GM03348 (cell line): ENCODE data around the gene DSC1.
"Not testable (repeated sequence)": the region's sequence is repeated elsewhere in the genome, so short reads cannot be mapped to it uniquely, and the experiment has no call there.

ENCODE experiments used
- DNase-seq: peaks from one replicate; pipeline ENCODE4 v3.0.0; 2012; ENCODE audit warnings: low spot score

The DSC1 gene

DNA sequence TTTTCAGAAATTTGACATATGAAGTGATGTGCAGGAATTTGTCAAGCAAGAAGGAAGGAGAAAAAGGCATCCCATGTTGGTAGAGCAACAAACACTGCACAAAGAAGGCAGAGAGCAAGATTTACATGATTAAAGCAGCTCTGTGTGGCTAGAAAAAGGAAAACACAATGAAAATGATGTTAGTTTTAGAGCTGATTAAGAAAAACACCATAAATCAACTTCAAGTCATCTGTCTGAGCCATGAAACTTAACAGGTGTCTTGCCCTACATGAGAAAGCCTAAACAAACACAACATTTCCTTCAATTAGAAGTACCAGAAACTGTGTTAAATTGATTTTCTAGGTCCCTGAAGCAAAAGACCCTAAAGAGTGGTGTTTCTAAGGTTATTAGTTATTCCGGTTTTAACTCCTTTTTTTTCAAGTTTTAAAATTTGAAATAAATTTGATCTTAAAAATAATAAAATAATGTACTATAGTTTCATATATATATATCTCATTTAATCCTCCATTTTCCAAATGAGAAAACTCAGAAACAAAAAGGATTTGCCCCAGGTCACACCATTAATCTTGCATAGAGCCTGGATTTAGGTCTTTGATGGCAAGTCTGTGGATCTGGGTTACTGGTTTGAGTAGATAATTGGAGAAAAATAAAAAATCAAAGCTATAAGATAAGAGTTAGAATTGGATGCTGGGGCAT is 8.6 kb upstream of the DSC1 start:
- no peak for DNase-seq

DNA sequence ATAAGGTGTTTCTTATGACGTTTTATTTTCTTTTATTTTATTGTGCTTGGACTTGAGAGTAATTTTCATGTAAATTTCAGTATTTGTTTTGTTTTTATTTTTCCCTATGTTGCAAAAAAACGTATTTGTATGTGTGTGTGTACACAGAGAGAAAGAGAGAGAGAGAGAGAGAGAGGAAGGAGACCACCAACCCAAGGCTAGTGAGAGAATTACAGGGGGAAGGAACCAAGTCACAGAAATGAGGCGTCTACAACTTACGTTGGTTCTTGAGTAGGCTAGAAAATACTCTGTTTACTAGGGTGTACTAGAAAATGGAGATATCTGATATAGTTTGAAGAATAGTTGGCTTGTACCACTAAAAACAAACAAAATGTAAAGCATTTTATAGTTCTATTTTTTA is 7.7 kb upstream of the DSC1 start:
- no peak for DNase-seq

DNA sequence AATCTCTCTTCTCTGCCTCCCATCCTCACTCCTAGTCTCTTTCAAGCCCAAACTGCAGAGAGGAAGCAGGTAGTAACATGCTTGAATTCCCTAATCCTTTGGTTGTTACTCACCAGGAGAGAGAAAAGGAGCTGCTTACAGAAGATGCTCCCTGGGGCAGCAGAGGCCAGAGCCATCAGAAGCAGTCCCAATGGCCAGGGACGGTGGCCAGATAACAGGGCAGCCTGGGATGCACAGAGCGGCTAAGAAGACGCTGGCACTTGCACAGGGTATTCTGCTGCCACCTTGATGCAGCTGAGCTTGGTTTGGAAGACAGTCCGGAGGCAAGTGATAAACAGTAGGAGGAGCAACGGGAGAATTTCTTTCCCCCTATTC is 250 bp downstream of the DSC1 start:
- no peak for DNase-seq

DNA sequence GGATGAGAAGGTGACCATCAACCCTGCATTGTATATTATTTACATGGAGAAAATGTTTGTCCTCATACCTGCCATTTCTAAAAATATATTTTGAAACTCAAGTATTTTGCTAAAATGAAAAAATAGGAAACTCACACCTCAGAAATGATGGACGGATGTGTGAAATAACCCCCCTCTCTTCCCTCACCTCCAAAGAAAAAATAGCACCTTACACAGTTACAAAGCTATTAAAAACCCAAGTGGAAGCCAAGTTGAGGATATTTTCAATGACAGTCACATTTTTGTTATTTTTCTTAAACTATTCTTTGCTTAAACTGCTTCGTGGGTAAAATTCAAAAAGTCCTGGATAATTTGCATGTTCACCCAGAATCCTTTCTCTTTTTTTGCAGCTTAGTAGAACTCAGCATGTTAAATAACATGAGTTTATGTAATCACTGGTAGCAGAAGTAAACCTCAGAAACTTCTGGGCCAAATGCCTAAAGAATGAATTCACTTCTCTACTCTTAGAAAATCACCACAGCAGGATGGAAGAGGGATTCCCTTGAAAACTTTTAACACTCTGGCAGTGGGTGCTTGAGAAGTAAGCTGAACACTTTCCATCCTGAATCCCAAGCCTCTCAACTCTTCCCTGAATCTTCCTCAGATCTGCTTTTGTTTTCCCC is 768 bp downstream of the DSC1 start:
- no peak for DNase-seq

- no peak for DNase-seq
These were observed 5.6 kb downstream of the DSC1 start for GRCh38 chr18:31156821-31157763.

DNA sequence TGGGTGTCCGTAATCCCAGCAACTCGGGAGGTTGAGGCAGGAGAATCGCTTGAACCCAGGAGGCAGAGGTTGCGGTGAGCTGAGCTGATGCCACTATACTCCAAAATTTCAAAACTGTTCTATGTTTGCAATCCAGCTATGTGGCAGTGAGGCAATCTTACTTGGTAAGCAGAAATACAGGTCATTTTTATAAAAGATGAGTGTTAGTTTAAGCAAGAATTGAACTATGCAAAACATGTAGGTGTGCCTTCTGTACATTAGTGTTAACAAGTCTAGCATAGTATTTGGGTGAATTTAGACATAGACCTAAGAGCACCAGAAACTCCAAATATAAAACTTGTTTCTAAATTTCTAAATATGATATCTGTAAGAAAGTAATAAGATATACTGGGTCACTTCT is 7.2 kb downstream of the DSC1 start:
- DNase-seq = no peak

DNA sequence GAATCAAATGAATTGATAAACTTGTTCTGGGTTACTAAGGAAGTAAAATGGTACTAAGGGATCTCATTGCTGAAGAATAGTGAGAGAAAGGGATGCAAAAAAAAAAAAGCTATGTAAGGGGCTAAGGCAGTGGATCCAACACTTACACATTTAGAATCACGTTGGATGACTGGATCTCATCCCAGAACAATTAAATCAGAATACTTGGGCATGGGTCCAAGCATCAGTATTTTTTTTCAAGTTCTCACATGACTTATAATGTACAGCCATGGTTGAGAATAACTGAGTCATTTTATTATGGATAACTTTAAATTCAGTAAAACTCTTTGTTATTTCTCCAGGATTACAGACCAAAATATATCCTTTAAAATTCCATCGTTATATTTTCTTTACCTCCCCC is 8.5 kb downstream of the DSC1 start:
- no peak for DNase-seq

- no peak for DNase-seq
These were observed 13.3 kb downstream of the DSC1 start for GRCh38 chr18:31149351-31149750.

DNA sequence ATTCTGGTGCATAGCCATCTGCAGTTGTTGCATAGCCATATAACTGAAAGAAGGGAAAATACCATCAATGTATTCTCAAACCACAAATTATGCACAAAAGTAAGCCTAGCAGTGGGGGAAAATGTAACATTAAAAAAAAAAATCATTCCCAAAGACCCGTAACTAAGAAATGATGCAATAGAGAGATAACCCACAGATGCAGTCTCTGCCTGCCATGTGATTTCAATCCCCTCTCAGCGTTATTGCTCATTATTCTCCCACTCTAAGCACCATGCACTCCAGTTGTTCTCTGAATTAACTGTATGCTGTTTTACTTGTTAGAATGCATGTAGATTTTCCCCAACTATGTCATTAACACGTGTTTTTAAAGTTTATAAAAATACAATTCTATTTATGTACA is 14.1 kb downstream of the DSC1 start:
- no peak for DNase-seq

DNA sequence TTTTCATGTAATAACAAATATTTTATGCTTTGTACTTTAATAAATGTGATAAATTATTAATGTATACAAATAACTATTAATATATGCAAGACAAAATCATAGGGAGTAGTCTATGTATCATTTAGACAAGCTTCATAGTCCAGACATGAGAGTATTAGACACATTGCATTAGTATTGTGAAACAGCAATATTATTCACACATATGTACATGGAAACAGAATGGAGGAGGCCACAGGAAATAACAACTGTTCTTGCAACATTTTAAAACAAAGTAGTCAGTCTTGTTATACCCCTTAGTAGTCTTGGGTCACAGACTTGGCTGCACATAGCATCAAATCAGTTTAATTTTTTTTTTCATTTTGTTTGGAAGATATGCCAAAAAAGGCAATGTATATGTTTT is 15.8 kb downstream of the DSC1 start:
- no peak for DNase-seq

DNA sequence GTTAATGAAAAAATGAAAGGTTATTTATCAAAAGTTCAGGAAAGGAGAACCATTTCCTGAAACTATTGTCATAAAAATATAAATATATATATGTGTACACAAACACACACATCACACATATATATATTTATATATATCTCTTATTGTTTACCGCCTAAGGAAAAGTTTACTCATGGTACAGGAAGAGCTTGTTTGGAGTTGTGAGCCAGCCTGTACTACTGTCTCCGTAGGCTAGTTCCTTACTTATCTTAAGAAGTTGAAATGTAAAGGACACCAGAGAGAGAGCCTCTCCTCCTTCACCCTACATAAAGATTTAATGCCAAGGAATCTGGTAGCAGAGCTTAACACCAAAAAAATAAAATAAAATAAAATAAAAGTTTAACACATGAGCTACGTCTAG is 19.6 kb downstream of the DSC1 start:
- DNase-seq = no peak

DNA sequence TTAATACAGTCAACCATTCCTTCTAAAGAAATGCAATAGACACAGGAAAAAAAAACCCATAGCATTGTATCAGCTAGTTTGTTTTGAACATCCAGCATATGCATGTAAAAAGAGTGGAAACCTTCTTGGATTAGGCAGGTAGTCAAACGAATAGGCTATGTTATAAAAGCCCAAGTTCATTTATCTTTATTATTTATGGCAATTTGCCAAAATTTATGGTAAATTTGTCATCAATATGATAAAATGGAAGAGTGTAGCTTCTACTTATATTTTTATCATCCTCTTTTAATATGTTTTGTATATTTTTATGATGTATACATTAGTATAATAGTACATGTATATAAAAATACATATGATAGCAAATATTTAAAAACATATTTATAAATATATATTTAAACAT is 23.9 kb downstream of the DSC1 start:
- DNase-seq = no peak

DNA sequence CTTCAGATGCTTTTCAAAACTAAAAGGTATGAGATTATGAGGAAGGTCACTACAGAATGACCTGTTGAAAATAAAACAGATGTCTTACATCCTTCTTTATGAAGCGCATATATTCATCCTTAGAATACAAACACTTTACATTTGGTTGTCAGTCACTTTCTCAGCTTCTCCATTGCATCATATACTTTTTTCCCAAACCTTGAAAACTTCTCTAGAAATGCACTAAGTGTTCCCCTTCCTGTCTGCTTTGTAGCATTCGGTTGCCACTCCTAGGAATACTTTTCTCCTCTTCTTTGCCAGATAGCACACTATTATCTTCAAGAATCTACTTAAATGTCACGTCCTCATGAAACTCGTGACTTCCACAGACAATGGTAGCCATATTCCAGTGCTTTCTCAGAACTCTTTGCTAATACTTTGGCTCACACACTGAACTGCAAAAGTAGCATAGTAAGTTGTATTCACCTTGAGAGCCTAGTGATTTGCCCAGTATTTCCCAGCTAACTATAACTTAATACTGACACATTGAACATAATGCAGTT is 27.6 kb downstream of the DSC1 start:
- DNase-seq = no peak

DNA sequence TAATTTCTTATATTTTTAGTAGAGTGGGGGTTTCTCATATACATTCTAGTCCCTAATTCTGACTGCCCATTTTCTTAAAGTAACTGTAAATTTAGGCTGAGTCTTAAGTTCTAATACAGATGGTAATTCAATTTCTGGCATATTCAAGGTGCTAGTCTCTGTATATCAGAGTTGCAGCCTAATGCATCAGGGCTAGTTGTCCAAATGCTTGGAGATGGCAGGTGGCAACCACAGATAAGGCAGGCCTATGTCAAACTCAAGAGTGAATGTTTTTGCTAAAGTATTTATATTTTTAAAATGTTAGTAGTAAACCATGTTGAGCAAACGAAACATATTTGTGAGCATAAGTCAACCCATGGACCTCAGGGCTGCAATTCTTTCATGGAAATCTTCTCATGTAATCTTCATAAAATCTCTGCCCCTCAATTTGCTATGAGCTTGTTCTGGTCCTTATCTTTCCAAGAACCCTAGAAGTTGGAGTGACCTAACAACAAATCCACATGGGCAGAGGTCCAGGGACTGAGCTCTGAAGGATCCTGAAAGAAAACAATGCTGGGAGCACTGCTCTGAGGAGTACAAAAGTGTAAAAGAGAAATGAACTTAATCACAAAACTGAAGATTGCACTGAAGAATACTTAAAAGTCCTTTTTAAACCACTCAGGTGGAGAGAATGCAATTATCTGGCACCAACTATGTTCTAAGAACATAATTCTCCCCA is 33.1 kb downstream of the DSC1 start:
- DNase-seq = no peak

GRCh38 chr18:31125878-31126277 is 36.8 kb downstream of the DSC1 start:
- DNase-seq = no peak

- DNase-seq = not testable (repeated sequence)
These were observed 39.5 kb downstream of the DSC1 start for GRCh38 chr18:31123125-31123524.

DNA sequence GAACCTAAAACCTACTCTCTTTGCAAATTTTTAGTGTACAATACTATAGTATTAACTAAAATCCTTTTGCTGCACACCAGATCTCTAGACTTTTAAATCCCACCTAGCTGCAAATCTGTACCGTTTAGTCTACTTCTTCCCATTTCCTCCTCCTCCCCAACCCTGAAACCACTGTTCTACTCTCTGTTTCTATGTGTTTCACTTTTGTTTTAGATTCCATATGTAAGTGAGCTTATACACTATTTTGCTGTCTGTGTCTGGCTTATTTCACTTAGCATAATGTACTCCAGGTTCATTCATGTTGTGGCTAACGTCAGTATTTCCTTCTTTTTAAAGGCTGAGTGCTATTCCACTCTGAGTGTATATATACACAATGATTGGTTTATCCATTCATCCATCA is 42.1 kb downstream of the DSC1 start:
- no peak for DNase-seq

- DNase-seq = no peak
These were observed 45.6 kb downstream of the DSC1 start for GRCh38 chr18:31116853-31117595.

GRCh38 chr18:31112804-31113203 is 49.9 kb downstream of the DSC1 start:
- DNase-seq = no peak

DNA sequence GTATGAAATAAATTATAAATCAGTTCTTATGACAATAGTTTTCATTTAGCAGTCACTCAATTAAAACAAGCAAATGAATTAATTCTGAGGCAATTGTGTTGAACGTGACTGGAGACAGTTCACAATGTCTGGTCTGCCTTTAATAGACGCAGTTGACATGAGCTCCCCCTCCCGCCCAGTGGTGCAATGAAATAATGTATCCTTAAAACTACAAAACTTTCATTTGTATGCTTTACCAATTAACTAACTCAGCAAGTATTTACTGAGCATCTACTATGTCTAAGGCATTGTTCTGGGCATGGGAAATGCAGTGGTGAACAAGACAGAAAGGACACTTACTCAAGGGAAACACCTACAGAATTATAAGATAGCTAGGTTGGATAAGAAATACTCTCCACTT is 56.9 kb downstream of the DSC1 start:
- DNase-seq = no peak

- no peak for DNase-seq
These were observed 58.2 kb downstream of the DSC1 start for GRCh38 chr18:31104444-31104843.
